Keratinocyte (primary cell): ENCODE results near the gene L3MBTL4.

Experiments
- CTCF ChIP-seq, 3 experiments: IDR thresholded peaks in 1 of 3; conservative IDR thresholded peaks in 1 of 3; optimal IDR thresholded peaks in 1 of 3; 2 replicates in 2 of 3; 3 replicates in 1 of 3; pipeline versions ENCODE3 to v1.5.1; 2011; ENCODE audit warnings: low read length in 3 of 3, mild to moderate bottlenecking in 3 of 3, moderate library complexity in 2 of 3, control low read depth in 1 of 3, inconsistent platforms in 1 of 3; ENCODE audit not compliant: insufficient read depth in 2 of 3; ENCODE audit errors: extremely low read depth in 1 of 3
- EZH2 ChIP-seq: IDR thresholded peaks from one replicate; pipeline ENCODE4 v1.6.1; 2012; ENCODE audit warnings: inconsistent platforms, mild to moderate bottlenecking, low read length, moderate library complexity

- TF ChIP-seq CTCF (optimal IDR thresholded peaks at IDR 0.05 in 1 of 3, IDR thresholded peaks at IDR 0.05 in 1 of 3, conservative IDR thresholded peaks at IDR 0.05 in 1 of 3; ENCODE audit: extremely low read depth in 1 of 3, insufficient read depth in 2 of 3, low read length in 3 of 3), result no peak
- TF ChIP-seq EZH2, result no peak
Measured at GRCh38 chr18:5987249-5987648, 427.5 kb downstream of the L3MBTL4 start.
